K562 (cell line): ENCODE measurements around the gene TSTD1. TPM values are rescaled to one million over a fixed set of nuclear protein-coding genes. Genes with fewer than 3 reads are reported as not detected.

Source experiments
- ATF6 ChIP-seq: sonication (generic); formaldehyde crosslinking; IDR thresholded peaks from 2 replicates; pipeline ENCODE4 v1.4.0; 2020; ENCODE audit warnings: mild to moderate bottlenecking, missing genetic modification reagents
- FUS ChIP-seq: fragments of 200-400 bp; formaldehyde crosslinking; optimal IDR thresholded peaks from 2 replicates; pipeline ENCODE3; 2017; ENCODE audit warnings: low read depth, low read length
- GATA2 ChIP-seq: sonication (generic); formaldehyde crosslinking; IDR thresholded peaks from 2 replicates; pipeline ENCODE4 v1.4.0; 2020; ENCODE audit warnings: mild to moderate bottlenecking, missing genetic modification reagents
- HCFC1 ChIP-seq: IDR thresholded peaks from 2 replicates; pipeline ENCODE4 v1.6.1; 2012; ENCODE audit warnings: low read depth, low read length, improper control_type of control experiment
- HDAC8 ChIP-seq: fragments of 450-650 bp; IDR thresholded peaks from 2 replicates; pipeline ENCODE4 v1.6.1; 2016; ENCODE audit warnings: mild to moderate bottlenecking, missing genetic modification characterization, moderate library complexity, missing compliant biosample characterization
- HLTF ChIP-seq: fragments of 450-650 bp; IDR thresholded peaks from 2 replicates; pipeline ENCODE4 v1.6.1; 2016
- LCOR ChIP-seq: sonication (generic); formaldehyde crosslinking; IDR thresholded peaks from 2 replicates; pipeline ENCODE4 v1.8.0; 2022; ENCODE audit warnings: mild to moderate bottlenecking, missing genetic modification reagents
- MXI1 ChIP-seq: IDR thresholded peaks from 2 replicates; pipeline ENCODE4 v1.6.1; 2011; ENCODE audit warnings: low read depth, mild to moderate bottlenecking, improper control_type of control experiment, low read length
- NCOA4 ChIP-seq: fragments of 450-650 bp; IDR thresholded peaks from 2 replicates; pipeline ENCODE4 v1.6.1; 2018; ENCODE audit warnings: mild to moderate bottlenecking; ENCODE audit not compliant: partially characterized antibody
- NR4A1 ChIP-seq, 2 experiments: fragments of 250-450 bp in 1 of 2; fragments of 450-650 bp in 1 of 2; sonication (Bioruptor Pico) in 1 of 2; IDR thresholded peaks; 2 replicates each; pipeline versions ENCODE4 v1.4.0 to v1.6.1; 2016 to 2020; ENCODE audit warnings: mild to moderate bottlenecking in 2 of 2, missing compliant biosample characterization in 1 of 2, missing genetic modification characterization in 1 of 2, moderate library complexity in 1 of 2
- NRF1 ChIP-seq, 2 experiments: fragments of 450-650 bp; IDR thresholded peaks in 1 of 2; conservative IDR thresholded peaks in 1 of 2; 2 replicates each; pipeline ENCODE4 v1.6.1; 2014; ENCODE audit warnings: mild to moderate bottlenecking in 2 of 2
- POLR3A ChIP-seq: IDR thresholded peaks from 2 replicates; pipeline ENCODE4 v1.6.1; 2011; ENCODE audit warnings: borderline replicate concordance, mild to moderate bottlenecking, moderate library complexity; ENCODE audit not compliant: insufficient read length, insufficient read depth; ENCODE audit errors: extremely low read depth
- PRPF4 ChIP-seq: fragments of 200-400 bp; formaldehyde crosslinking; IDR thresholded peaks from one replicate; pipeline ENCODE4 v1.6.1; 2017; ENCODE audit warnings: low read length, low read depth, mild to moderate bottlenecking; ENCODE audit not compliant: insufficient read depth, poor library complexity, severe bottlenecking
- RBM14 ChIP-seq: fragments of 200-400 bp; formaldehyde crosslinking; IDR thresholded peaks from 2 replicates; pipeline ENCODE4 v1.6.1; 2018; ENCODE audit warnings: low read depth, mild to moderate bottlenecking, low read length, moderate library complexity, borderline replicate concordance; ENCODE audit not compliant: insufficient read depth
- RHOXF2B ChIP-seq: fragments of 250-450 bp; sonication (Bioruptor Pico); conservative IDR thresholded peaks from 2 replicates; pipeline ENCODE4 v1.5.1; 2021
- SAFB2 ChIP-seq: fragments of 200-400 bp; formaldehyde crosslinking; IDR thresholded peaks from 2 replicates; pipeline ENCODE4 v1.6.1; 2018; ENCODE audit warnings: borderline replicate concordance, low read length, low read depth, moderate library complexity; ENCODE audit not compliant: severe bottlenecking
- SLC30A9 ChIP-seq: fragments of 250-450 bp; sonication (Bioruptor Pico); IDR thresholded peaks from 2 replicates; pipeline ENCODE4 v1.8.0; 2022; ENCODE audit warnings: mild to moderate bottlenecking, moderate library complexity
- SMARCA5 ChIP-seq: fragments of 450-650 bp; IDR thresholded peaks from 2 replicates; pipeline ENCODE4 v1.6.1; 2016
- TBL1XR1 ChIP-seq, 2 experiments: IDR thresholded peaks; 2 replicates each; pipeline ENCODE4 v1.6.1; 2012; ENCODE audit warnings: improper control_type of control experiment in 2 of 2, low read length in 2 of 2, mild to moderate bottlenecking in 1 of 2
- ZEB2 ChIP-seq: fragments of 450-650 bp; IDR thresholded peaks from 2 replicates; pipeline ENCODE4 v1.6.1; 2016
- polyA plus RNA-seq, 8 experiments: library from polyadenylated mRNA; depleted of rRNA in 4 of 8; stranded (reverse) in 5 of 8; unstranded in 3 of 8; fragments of >200 nt; fragmentation: Nextera tagmentation in 2 of 8; fragmentation: Illumina TruSeq in 1 of 8; extraction: Ambion mirVana in 2 of 8; extraction: Trizol in 1 of 8; gene quantifications; 2 replicates each; pipeline versions ENCODE4 v1.2.1 to v1.2.3, GENCODE V29; 2011 to 2014; ENCODE audit warnings: inconsistent platforms in 1 of 8, missing spikeins in 1 of 8
- total RNA-seq, 7 experiments: library from RNA; depleted of rRNA in 6 of 7; stranded (reverse); fragments of >200 nt in 6 of 7; fragmentation: Illumina TruSeq in 2 of 7; extraction: Trizol in 2 of 7; gene quantifications; 2 replicates each; pipeline versions ENCODE4 v1.2.1 to v1.2.3, GENCODE V29; 2011 to 2021; ENCODE audit warnings: low replicate concordance in 1 of 7

The TSTD1 gene
- total and polyA plus RNA-seq, 9 of the 15 experiments (the other 6 are each of a cell fraction or from before 2014, with no cell fraction given), result 0.23 to 0.53 TPM; not detected in 7

- peak; percentile 99 for TF ChIP-seq ZEB2
- 0 out of 2 replicates have a peak, but pooled peaks have one; percentile 21 for TF ChIP-seq MXI1
- TF ChIP-seq GATA2 (CRISPR knock-in tag), result no peak
- no peak for TF ChIP-seq PRPF4
- TF ChIP-seq NR4A1 (CRISPR knock-in tag; IDR thresholded peaks at IDR 0.05), result no peak
- no peak for TF ChIP-seq NR4A1 (tag; IDR thresholded peaks at IDR 0.05)
- no peak for TF ChIP-seq RHOXF2B (CRISPR knock-in tag)
- TF ChIP-seq RBM14, result no peak
- no peak for TF ChIP-seq NCOA4
- peak; percentile 40 for TF ChIP-seq HCFC1
- peak; percentile 78; the same call in 1 of the 2 replicates for TF ChIP-seq HLTF
- TF ChIP-seq POLR3A, result no peak
- TF ChIP-seq ATF6 (CRISPR knock-in tag), result no peak
- peak; percentile 66 to 77 for TF ChIP-seq NRF1 (conservative IDR thresholded peaks at IDR 0.05 in 1 of 2, IDR thresholded peaks at IDR 0.05 in 1 of 2)
- TF ChIP-seq SAFB2, result no peak
- peak; percentile 12; the same call in 1 of the 2 replicates for TF ChIP-seq LCOR (CRISPR knock-in tag)
- TF ChIP-seq TBL1XR1 (IDR thresholded peaks at IDR 0.05; ENCODE audit: low read length in 2 of 2), result peak; percentile 12 to 39; a peak in 1 of 4 replicates
- TF ChIP-seq SLC30A9 (CRISPR knock-in tag), result no peak
- no peak for TF ChIP-seq HDAC8
- no peak for TF ChIP-seq FUS
- peak; percentile 92 for TF ChIP-seq SMARCA5
Measured at GRCh38 chr1:161021165-161021969, 17.4 kb downstream of the TSTD1 start (continued).
